OCI-LY7 (cell line): ENCODE data around the gene RBM19.

Experiments used
- CTCF ChIP-seq: fragments of 200-600 bp; sonication (generic); conservative IDR thresholded peaks from 2 replicates; pipeline ENCODE4 v1.5.1; 2014; ENCODE audit warnings: mild to moderate bottlenecking, antibody characterized with exemption, low read length, moderate library complexity, mixed read lengths
- EZH2phosphoT487 ChIP-seq: fragments of 200-600 bp; sonication (generic); IDR thresholded peaks from 2 replicates; pipeline ENCODE4 v1.6.1; 2018; ENCODE audit warnings: low read depth, borderline replicate concordance, mild to moderate bottlenecking, mixed run types, antibody characterized with exemption, low read length, moderate library complexity, mixed read lengths

GRCh38 chr12:113893221-113893620 is 72.9 kb downstream of the RBM19 start:
- TF ChIP-seq CTCF (no peak), EZH2phosphoT487 (no peak)
